Measurements from ENCODE around the gene FAM216B.

DNA sequence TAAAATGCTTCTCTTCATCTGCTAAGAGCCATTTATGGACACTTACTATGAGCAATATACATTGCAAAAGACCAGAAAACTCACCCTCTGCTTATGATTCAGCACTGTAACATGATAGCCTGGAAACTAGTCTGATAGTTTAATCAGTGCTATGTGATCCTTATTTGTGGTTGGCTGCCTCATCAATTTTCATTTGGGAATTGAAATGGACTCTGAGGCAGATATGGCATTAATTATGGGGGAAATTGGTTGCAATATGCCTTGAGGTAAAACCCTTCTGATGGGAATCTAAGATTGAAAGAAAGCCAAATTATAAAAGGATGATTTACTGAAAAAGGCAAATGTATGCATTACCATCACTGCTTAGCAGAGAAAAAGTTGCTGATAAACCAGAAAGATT lies 33.5 kb downstream of the FAM216B start:
- TF ChIP-seq, protein P1, sequence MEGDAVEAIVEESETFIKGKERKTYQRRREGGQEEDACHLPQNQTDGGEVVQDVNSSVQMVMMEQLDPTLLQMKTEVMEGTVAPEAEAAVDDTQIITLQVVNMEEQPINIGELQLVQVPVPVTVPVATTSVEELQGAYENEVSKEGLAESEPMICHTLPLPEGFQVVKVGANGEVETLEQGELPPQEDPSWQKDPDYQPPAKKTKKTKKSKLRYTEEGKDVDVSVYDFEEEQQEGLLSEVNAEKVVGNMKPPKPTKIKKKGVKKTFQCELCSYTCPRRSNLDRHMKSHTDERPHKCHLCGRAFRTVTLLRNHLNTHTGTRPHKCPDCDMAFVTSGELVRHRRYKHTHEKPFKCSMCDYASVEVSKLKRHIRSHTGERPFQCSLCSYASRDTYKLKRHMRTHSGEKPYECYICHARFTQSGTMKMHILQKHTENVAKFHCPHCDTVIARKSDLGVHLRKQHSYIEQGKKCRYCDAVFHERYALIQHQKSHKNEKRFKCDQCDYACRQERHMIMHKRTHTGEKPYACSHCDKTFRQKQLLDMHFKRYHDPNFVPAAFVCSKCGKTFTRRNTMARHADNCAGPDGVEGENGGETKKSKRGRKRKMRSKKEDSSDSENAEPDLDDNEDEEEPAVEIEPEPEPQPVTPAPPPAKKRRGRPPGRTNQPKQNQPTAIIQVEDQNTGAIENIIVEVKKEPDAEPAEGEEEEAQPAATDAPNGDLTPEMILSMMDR (IDR thresholded peaks at IDR 0.05; ENCODE audit: poor library complexity): no peak
- TF ChIP-seq EZH2 (IDR thresholded peaks at IDR 0.05; ENCODE audit: borderline replicate concordance): no peak
- TF ChIP-seq EZH2phosphoT487 (IDR thresholded peaks at IDR 0.05; ENCODE audit: low read depth, severe bottlenecking, unreplicated experiment): no peak
